Spleen (tissue), 11 donors: ENCODE results near the gene PRRX2. TPM values are rescaled to one million over a fixed set of nuclear protein-coding genes. Genes with fewer than 3 reads are reported as not detected.

ENCODE experiments used
- DNase-seq: peaks from one replicate; pipeline ENCODE4 v3.0.0-alpha.2; 2020
- H3K27ac ChIP-seq, 8 donors: fragments of 200-600 bp; sonication (generic) in 7 of 8; 1 replicate in 4 of 8; 2 replicates in 4 of 8; pipeline versions ENCODE4 v1.5.0 to v1.8.0; 2016 to 2021; ENCODE audit warnings: inconsistent platforms in 4 of 8, mild to moderate bottlenecking in 4 of 8, moderate library complexity in 1 of 8
- H3K27me3 ChIP-seq, 7 donors: fragments of 200-600 bp; sonication (generic) in 6 of 7; replicated peaks in 1 of 7; 1 replicate in 4 of 7; 2 replicates in 3 of 7; pipeline versions ENCODE4 v1.5.0 to v1.8.0; 2016 to 2021; ENCODE audit warnings: inconsistent platforms in 3 of 7, mild to moderate bottlenecking in 1 of 7
- H3K36me3 ChIP-seq, 6 donors: fragments of 200-600 bp; sonication (generic) in 5 of 6; 1 replicate in 4 of 6; 2 replicates in 2 of 6; pipeline versions ENCODE4 v1.5.0 to v1.8.0; 2016 to 2021; ENCODE audit warnings: inconsistent platforms in 2 of 6
- H3K4me1 ChIP-seq, 6 donors: fragments of 200-600 bp; sonication (generic) in 5 of 6; 1 replicate in 3 of 6; 2 replicates in 3 of 6; pipeline versions ENCODE4 v1.5.0 to v1.8.0; 2016 to 2021; ENCODE audit warnings: inconsistent platforms in 3 of 6
- H3K4me3 ChIP-seq, 8 donors: fragments of 200-600 bp; sonication (generic) in 7 of 8; 1 replicate in 4 of 8; 2 replicates in 4 of 8; pipeline versions ENCODE4 v1.5.0 to v1.8.0; 2016 to 2021; ENCODE audit warnings: inconsistent platforms in 4 of 8, mild to moderate bottlenecking in 4 of 8, moderate library complexity in 2 of 8
- H3K9me3 ChIP-seq, 8 donors: fragments of 200-600 bp; sonication (generic) in 7 of 8; 1 replicate in 4 of 8; 2 replicates in 4 of 8; pipeline versions ENCODE4 v1.5.0 to v1.8.0; 2016 to 2021; ENCODE audit warnings: inconsistent platforms in 4 of 8
- CTCF ChIP-seq, 11 experiments: fragments of 200-600 bp in 7 of 11; fragments of 450-650 bp in 4 of 11; sonication (generic) in 4 of 11; IDR thresholded peaks in 8 of 11; conservative IDR thresholded peaks in 3 of 11; 1 replicate in 7 of 11; 2 replicates in 4 of 11; pipeline versions ENCODE4 v1.4.0 to v1.8.0; 2016 to 2021; ENCODE audit warnings: antibody characterized with exemption in 11 of 11, inconsistent platforms in 4 of 11, mild to moderate bottlenecking in 1 of 11
- POLR2A ChIP-seq, 3 donors: fragments of 450-650 bp; IDR thresholded peaks; one replicate each; pipeline ENCODE4 v1.5.1; 2017; ENCODE audit warnings: antibody characterized with exemption in 3 of 3, mild to moderate bottlenecking in 1 of 3
- POLR2AphosphoS5 ChIP-seq, 3 donors: sonication (generic); formaldehyde crosslinking; IDR thresholded peaks; one replicate each; pipeline ENCODE4 v1.5.1; 2017; ENCODE audit warnings: antibody characterized with exemption in 3 of 3
- WGBS, 5 donors: extraction: QIAGEN DNeasy Blood & Tissue Kit in 3 of 5; methylation state at CpG; one replicate each; pipeline versions ENCODE4 v1.1.5 to v1.1.7; 2013 to 2018; 5-methylcytosine and 5-hydroxymethylcytosine counted together
- intact Hi-C: fragments of 100-400 bp; cut with DNase I; formaldehyde crosslinking; loops from one replicate; pipeline ENCODE4 v1.15.0; 2023; ENCODE audit warnings: low total_unique reads
- polyA plus RNA-seq, 3 donors: library from polyadenylated mRNA; stranded (reverse); fragments of 200-250 nt; gene quantifications; one replicate each; pipeline ENCODE4 v1.2.1, GENCODE V29; 2013
- total RNA-seq, 7 donors: library from RNA; depleted of rRNA in 3 of 7; stranded (reverse); fragments of >200 nt in 3 of 7; fragmentation: NEBNext Ultra II Directional in 4 of 7; extraction: Animal tissue kit (Norgen Biotek cat#: 25700) in 4 of 7; gene quantifications; one replicate each; pipeline versions ENCODE4 v1.1.0 to v1.2.1, GENCODE V29; 2016 to 2021
- donor health status: healthy with polysubstance abuse.
- donor health status: DM: no; HTN: no; CAD: no; lungs with moderate emphysema.
- donor health status: DM: no; HTN: no; CAD: no.
- donor health status: Bipolar disorder and iron deficiency.
- donor health status: healthy.
- donor health status: DM: no; HTN: no; CAD: no.
- donor health status: DM: yes; HTN: yes; CAD: no.

PRRX2 gene
- total and polyA plus RNA-seq, 10 donors = 0.32 to 1.5 (median 0.54) TPM; not detected in 5

GRCh38 chr9:129737479-129738274, 72.2 kb downstream of the PRRX2 start:
- peaks cover 0 to 18% (median 12%) of the 10 kb centered on the region in 6 donors for H3K4me1 ChIP-seq
- peaks cover 0 to 22% (median 0%) of the 10 kb centered on the region in 7 donors for H3K27me3 ChIP-seq
- intact Hi-C loops = loop anchor here (2.0 kb wide), 1 partner anchor 45 kb away; no protein-coding TSS in a partner anchor
- peak; percentile 94 for DNase-seq
- 3 to 6% (median 5%) methylated on average over 17 to 48 of the region's 48 CpGs for WGBS, 5 donors
- H3K36me3 ChIP-seq = no peaks in the 10 kb centered on the region
- TF ChIP-seq CTCF (IDR thresholded peaks at IDR 0.05 in 8 of 11, conservative IDR thresholded peaks at IDR 0.05 in 3 of 11) (peak; percentile 84 to 99 (median 97)), POLR2AphosphoS5 (IDR thresholded peaks at IDR 0.05) (peak; percentile 34 to 66 (median 52)), POLR2A (IDR thresholded peaks at IDR 0.05) (no peak)
- H3K4me3 ChIP-seq = peak overlapping the region; percentile 44 to 78 (median 56)
- no peaks in the 10 kb centered on the region for H3K9me3 ChIP-seq
- H3K27ac ChIP-seq = peak overlapping the region in 7 of 8 donors; percentile 61 to 84 (median 74)

- Histone ChIP-seq H3K4me1 (peaks cover 0 to 18% (median 12%) of the 10 kb centered on the region in 6 donors), H3K27ac (no peak overlapping the region), H3K4me3 (no peak overlapping the region), H3K27me3 (peaks cover 0 to 22% (median 0%) of the 10 kb centered on the region in 7 donors), H3K36me3 (no peaks in the 10 kb centered on the region), H3K9me3 (no peaks in the 10 kb centered on the region)
- DNase-seq = no peak
- WGBS, 5 donors = 89 to 98% (median 95%) methylated on average over 14 to 16 of the region's 16 CpGs
- intact Hi-C loops = loop anchor here (2.0 kb wide), 1 partner anchor 43 kb away; no protein-coding TSS in a partner anchor
- TF ChIP-seq CTCF (IDR thresholded peaks at IDR 0.05 in 8 of 11, conservative IDR thresholded peaks at IDR 0.05 in 3 of 11) = no peak
- no peak for TF ChIP-seq POLR2AphosphoS5 (IDR thresholded peaks at IDR 0.05)
- TF ChIP-seq POLR2A (IDR thresholded peaks at IDR 0.05) = no peak
Measured at GRCh38 chr9:129739432-129739831, 74.0 kb downstream of the PRRX2 start.

GRCh38 chr9:129740174-129740573, 74.7 kb downstream of the PRRX2 start:
- H3K4me1 ChIP-seq = peaks cover 0 to 18% (median 12%) of the 10 kb centered on the region in 6 donors
- H3K4me3 ChIP-seq = no peak overlapping the region
- no peaks in the 10 kb centered on the region for H3K36me3 ChIP-seq
- peaks cover 0 to 18% (median 0%) of the 10 kb centered on the region in 7 donors for H3K27me3 ChIP-seq
- DNase-seq = no peak
- TF ChIP-seq POLR2AphosphoS5 (IDR thresholded peaks at IDR 0.05) = no peak
- H3K27ac ChIP-seq = no peak overlapping the region
- intact Hi-C loops = no loop called here
- H3K9me3 ChIP-seq = no peaks in the 10 kb centered on the region
- WGBS, 5 donors = 81 to 90% (median 84%) methylated on average over 7 of the region's 7 CpGs

GRCh38 chr9:129740666-129741464, 75.4 kb downstream of the PRRX2 start:
- H3K4me3 ChIP-seq = no peak overlapping the region
- 85 to 94% (median 92%) methylated on average over 12 to 13 of the region's 13 CpGs for WGBS, 5 donors
- H3K36me3 ChIP-seq = no peaks in the 10 kb centered on the region
- intact Hi-C loops = no loop called here
- no peak overlapping the region for H3K27ac ChIP-seq
- no peaks in the 10 kb centered on the region for H3K9me3 ChIP-seq
- H3K4me1 ChIP-seq = peaks cover 0 to 18% (median 12%) of the 10 kb centered on the region in 6 donors
- H3K27me3 ChIP-seq = peaks cover 0 to 14% (median 0%) of the 10 kb centered on the region in 7 donors
- TF ChIP-seq POLR2AphosphoS5 (IDR thresholded peaks at IDR 0.05) = no peak
- no peak for TF ChIP-seq CTCF (IDR thresholded peaks at IDR 0.05 in 8 of 11, conservative IDR thresholded peaks at IDR 0.05 in 3 of 11)
- TF ChIP-seq POLR2A (IDR thresholded peaks at IDR 0.05) = no peak
- DNase-seq = no peak
